H9 (cell line): ENCODE results near the gene CTRL. TPM values are rescaled to one million over a fixed set of nuclear protein-coding genes. Genes with fewer than 3 reads are reported as not detected.

Experiments
- DNase-seq: peaks from one replicate; pipeline ENCODE4 v3.0.0-alpha.2; 2017
- H2AFZ ChIP-seq: one replicate; pipeline ENCODE4 v1.6.1; 2013; ENCODE audit warnings: mild to moderate bottlenecking, low read length, control low read depth, moderate library complexity
- H2AK5ac ChIP-seq: 2 replicates; pipeline ENCODE4 v1.6.1; 2013; ENCODE audit warnings: low read length, control low read depth, mixed read lengths; ENCODE audit not compliant: insufficient read length
- H2BK120ac ChIP-seq: one replicate; pipeline ENCODE4 v1.6.1; 2013; ENCODE audit warnings: low read depth, mild to moderate bottlenecking, low read length, control low read depth, inconsistent platforms; ENCODE audit not compliant: poor library complexity, severe bottlenecking
- H2BK12ac ChIP-seq: 2 replicates; pipeline ENCODE4 v1.6.1; 2013; ENCODE audit warnings: low read length, control low read depth, mixed read lengths, low read depth; ENCODE audit not compliant: insufficient read length
- H2BK15ac ChIP-seq: 2 replicates; pipeline ENCODE4 v1.6.1; 2013; ENCODE audit warnings: low read depth, low read length, control low read depth
- H2BK20ac ChIP-seq: one replicate; pipeline ENCODE4 v1.6.1; 2013; ENCODE audit warnings: low read depth, mild to moderate bottlenecking, low read length, control low read depth, inconsistent platforms; ENCODE audit not compliant: poor library complexity, severe bottlenecking
- H2BK5ac ChIP-seq: 2 replicates; pipeline ENCODE4 v1.6.1; 2013; ENCODE audit warnings: low read length, control low read depth, mixed read lengths; ENCODE audit not compliant: insufficient read length
- H3K14ac ChIP-seq: 2 replicates; pipeline ENCODE4 v1.6.1; 2013; ENCODE audit warnings: low read length, control low read depth; ENCODE audit not compliant: insufficient read depth
- H3K18ac ChIP-seq: 2 replicates; pipeline ENCODE4 v1.6.1; 2013; ENCODE audit warnings: low read depth, mild to moderate bottlenecking, mixed read lengths, low read length, control low read depth; ENCODE audit not compliant: insufficient read length
- H3K23ac ChIP-seq: 2 replicates; pipeline ENCODE4 v1.6.1; 2013; ENCODE audit warnings: low read length, control low read depth, mixed read lengths, low read depth; ENCODE audit not compliant: insufficient read length
- H3K23me2 ChIP-seq: 2 replicates; pipeline ENCODE4 v1.6.1; 2013; ENCODE audit warnings: low read depth, mild to moderate bottlenecking, mixed read lengths, low read length, control low read depth; ENCODE audit not compliant: insufficient read length, poor library complexity, severe bottlenecking
- H3K27ac ChIP-seq: 2 replicates; pipeline ENCODE4 v1.5.1; 2013; ENCODE audit warnings: low read length, control low read depth, mixed read lengths, low read depth; ENCODE audit not compliant: insufficient read length
- H3K27me3 ChIP-seq: 2 replicates; pipeline ENCODE4 v1.6.1; 2013; ENCODE audit warnings: low read length, control low read depth, inconsistent platforms; ENCODE audit not compliant: insufficient read depth
- H3K4ac ChIP-seq: 2 replicates; pipeline ENCODE4 v1.6.1; 2013; ENCODE audit warnings: low read depth, mild to moderate bottlenecking, control low read depth, inconsistent platforms, low read length, moderate library complexity
- H3K4me1 ChIP-seq: 2 replicates; pipeline ENCODE4 v1.6.1; 2013; ENCODE audit warnings: low read length, control low read depth, inconsistent platforms; ENCODE audit not compliant: insufficient read depth
- H3K4me2 ChIP-seq: 2 replicates; pipeline ENCODE4 v1.6.1; 2013; ENCODE audit warnings: low read length, control low read depth, mixed read lengths; ENCODE audit not compliant: insufficient read length, insufficient read depth
- H3K56ac ChIP-seq: 2 replicates; pipeline ENCODE4 v1.6.1; 2013; ENCODE audit warnings: low read depth, mild to moderate bottlenecking, mixed read lengths, low read length, control low read depth; ENCODE audit not compliant: insufficient read length
- H3K79me1 ChIP-seq: 2 replicates; pipeline ENCODE4 v1.6.1; 2013; ENCODE audit warnings: low read depth, mild to moderate bottlenecking, moderate library complexity, low read length, control low read depth, inconsistent platforms; ENCODE audit not compliant: insufficient read depth, poor library complexity, severe bottlenecking
- H3K79me2 ChIP-seq: 2 replicates; pipeline ENCODE4 v1.6.1; 2013; ENCODE audit warnings: low read length, control low read depth, inconsistent platforms; ENCODE audit not compliant: insufficient read depth
- H3K9ac ChIP-seq: 2 replicates; pipeline ENCODE4 v1.6.1; 2013; ENCODE audit warnings: low read length, control low read depth, mixed read lengths; ENCODE audit not compliant: insufficient read length; ENCODE audit errors: extremely low read depth
- H3K9me3 ChIP-seq: one replicate; pipeline ENCODE4 v1.6.1; 2013; ENCODE audit warnings: low read depth, low read length, inconsistent platforms; ENCODE audit not compliant: control insufficient read depth
- H3T11ph ChIP-seq: one replicate; pipeline ENCODE4 v1.6.1; 2013; ENCODE audit warnings: mild to moderate bottlenecking, low read length, control low read depth, inconsistent platforms
- H4K20me1 ChIP-seq: one replicate; pipeline ENCODE4 v1.6.1; 2013; ENCODE audit not compliant: control insufficient read depth, insufficient read length, insufficient read depth
- H4K5ac ChIP-seq: 2 replicates; pipeline ENCODE4 v1.6.1; 2013; ENCODE audit warnings: low read depth, mild to moderate bottlenecking, mixed read lengths, low read length, control low read depth; ENCODE audit not compliant: insufficient read length
- H4K8ac ChIP-seq: replicated peaks from 2 replicates; pipeline ENCODE4 v1.6.1; 2013; ENCODE audit warnings: low read length, control low read depth, mixed read lengths, low read depth; ENCODE audit not compliant: insufficient read length
- H4K91ac ChIP-seq: 2 replicates; pipeline ENCODE4 v1.6.1; 2013; ENCODE audit warnings: low read depth, mild to moderate bottlenecking, moderate library complexity, mixed read lengths, low read length, control low read depth; ENCODE audit not compliant: insufficient read length
- H3K27ac Mint-ChIP-seq, 3 experiments: 2 replicates in 2 of 3; 3 replicates in 1 of 3; pipeline ENCODE4 v1.8.0; 2020 to 2021; ENCODE audit warnings: mixed read lengths in 3 of 3, mild to moderate bottlenecking in 1 of 3, moderate library complexity in 1 of 3
- H3K27me3 Mint-ChIP-seq: 2 replicates; pipeline ENCODE4 v1.8.0; 2021; ENCODE audit warnings: low read depth, mild to moderate bottlenecking, moderate library complexity, mixed read lengths
- H3K36me3 Mint-ChIP-seq, 3 experiments: 2 replicates in 2 of 3; 3 replicates in 1 of 3; pipeline ENCODE4 v1.8.0; 2020 to 2021; ENCODE audit warnings: low read depth in 3 of 3, mixed read lengths in 3 of 3; ENCODE audit not compliant: insufficient read depth in 1 of 3
- H3K4me1 Mint-ChIP-seq, 2 experiments: 2 replicates each; pipeline ENCODE4 v1.8.0; 2020; ENCODE audit warnings: mixed read lengths in 2 of 2
- H3K4me3 Mint-ChIP-seq, 2 experiments: 2 replicates in 1 of 2; 3 replicates in 1 of 2; pipeline ENCODE4 v1.8.0; 2020 to 2021; ENCODE audit warnings: mild to moderate bottlenecking in 2 of 2, mixed read lengths in 2 of 2, moderate library complexity in 1 of 2
- H3K9me3 Mint-ChIP-seq, 2 experiments: 2 replicates in 1 of 2; 3 replicates in 1 of 2; pipeline ENCODE4 v1.8.0; 2020; ENCODE audit warnings: mild to moderate bottlenecking in 2 of 2, mixed read lengths in 2 of 2, moderate library complexity in 1 of 2
- WGBS: extraction: QIAGEN DNeasy Blood & Tissue Kit; methylation state at CpG from one replicate; pipeline ENCODE4 v1.1.7; 2013; ENCODE audit warnings: missing lambda C conversion rate, low lambda C conversion rate, mixed read lengths; ENCODE audit not compliant: insufficient read length; ENCODE audit errors: extremely low coverage; 5-methylcytosine and 5-hydroxymethylcytosine counted together
- total RNA-seq: library from RNA; stranded (reverse); gene quantifications from 2 replicates; pipeline ENCODE4 v1.2.1, GENCODE V29; 2021
- TF ChIP-seq, protein P1 (sequence below): fragments of 200-600 bp; sonication (generic); conservative IDR thresholded peaks from 3 replicates; pipeline ENCODE4 v1.8.0; 2021; ENCODE audit warnings: antibody characterized with exemption, mild to moderate bottlenecking

Gene CTRL
- total RNA-seq, 1 experiment from 2014 or later: 2.7 TPM

DNA sequence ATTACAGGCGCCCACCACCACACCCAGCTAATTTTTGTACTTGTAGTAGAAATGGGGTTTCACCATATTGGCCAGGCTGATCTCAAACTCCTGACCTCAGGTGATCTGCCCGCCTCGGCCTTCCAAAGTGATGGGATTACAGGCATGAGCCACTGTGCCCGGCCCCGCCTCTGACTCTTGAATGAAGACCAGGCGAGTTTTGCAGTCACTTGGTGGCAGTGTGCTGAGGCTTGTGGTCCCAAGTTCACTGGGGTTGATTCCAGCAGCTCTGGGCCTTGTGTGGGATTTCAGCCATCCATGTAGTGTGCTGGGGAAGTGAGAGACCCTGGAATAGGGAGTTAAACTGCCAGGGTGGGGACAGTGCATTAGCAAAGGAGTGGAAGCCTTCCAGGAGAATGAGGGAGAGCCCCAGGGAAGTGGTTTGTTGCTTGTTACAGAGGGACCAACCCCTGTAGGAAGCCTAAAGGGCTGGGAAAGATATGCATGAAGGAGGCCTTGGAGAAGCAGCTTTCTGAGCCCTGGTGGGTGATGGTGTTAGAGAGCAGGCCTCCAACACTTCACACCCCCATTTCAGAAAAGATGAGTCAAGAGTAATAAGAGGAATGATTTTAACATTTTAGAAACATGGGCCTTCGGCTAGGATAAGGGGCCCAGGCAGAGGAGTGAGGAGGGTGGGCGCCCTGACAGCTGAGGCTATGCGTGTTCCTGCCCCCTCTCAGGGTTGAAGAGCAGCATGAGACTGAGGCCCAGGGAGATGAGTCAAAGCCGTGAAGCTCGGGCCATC lies 24.1 kb downstream of the CTRL start:
- no peak overlapping the region for H3K4me3 Mint-ChIP-seq
- Histone ChIP-seq H3K27me3 (no peaks in the 10 kb centered on the region), H2AFZ (no peak overlapping the region)

More for the DNA sequence above, 24.1 kb downstream of the CTRL start:
- Mint-ChIP-seq H3K27me3 (no peaks in the 10 kb centered on the region), H3K27ac (peak overlapping the region; percentile 30 to 59 (median 45); a peak in 5 of 7 replicates), H3K4me1 (peaks cover 0 to 3% of the 10 kb centered on the region in 2 experiments; a peak in 1 of 4 replicates), H3K36me3 (peaks cover 10 to 42% (median 31%) of the 10 kb centered on the region in 3 experiments), H3K9me3 (no peaks in the 10 kb centered on the region)
- DNase-seq: no peak
- no peak overlapping the region for H3K23ac ChIP-seq
- no peak overlapping the region for H2BK12ac ChIP-seq
- no peak overlapping the region for H3K27ac ChIP-seq
- no peaks in the 10 kb centered on the region for H3K23me2 ChIP-seq
- no peak overlapping the region for H3K4me2 ChIP-seq
- H2BK15ac ChIP-seq: no peak overlapping the region
- H3K4me1 ChIP-seq: no peaks in the 10 kb centered on the region
- no peak overlapping the region for H2AK5ac ChIP-seq
- no peaks in the 10 kb centered on the region for H3K79me2 ChIP-seq
- TF ChIP-seq, protein P1, sequence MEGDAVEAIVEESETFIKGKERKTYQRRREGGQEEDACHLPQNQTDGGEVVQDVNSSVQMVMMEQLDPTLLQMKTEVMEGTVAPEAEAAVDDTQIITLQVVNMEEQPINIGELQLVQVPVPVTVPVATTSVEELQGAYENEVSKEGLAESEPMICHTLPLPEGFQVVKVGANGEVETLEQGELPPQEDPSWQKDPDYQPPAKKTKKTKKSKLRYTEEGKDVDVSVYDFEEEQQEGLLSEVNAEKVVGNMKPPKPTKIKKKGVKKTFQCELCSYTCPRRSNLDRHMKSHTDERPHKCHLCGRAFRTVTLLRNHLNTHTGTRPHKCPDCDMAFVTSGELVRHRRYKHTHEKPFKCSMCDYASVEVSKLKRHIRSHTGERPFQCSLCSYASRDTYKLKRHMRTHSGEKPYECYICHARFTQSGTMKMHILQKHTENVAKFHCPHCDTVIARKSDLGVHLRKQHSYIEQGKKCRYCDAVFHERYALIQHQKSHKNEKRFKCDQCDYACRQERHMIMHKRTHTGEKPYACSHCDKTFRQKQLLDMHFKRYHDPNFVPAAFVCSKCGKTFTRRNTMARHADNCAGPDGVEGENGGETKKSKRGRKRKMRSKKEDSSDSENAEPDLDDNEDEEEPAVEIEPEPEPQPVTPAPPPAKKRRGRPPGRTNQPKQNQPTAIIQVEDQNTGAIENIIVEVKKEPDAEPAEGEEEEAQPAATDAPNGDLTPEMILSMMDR: no peak
- no peak overlapping the region for H3K4ac ChIP-seq
- no peak overlapping the region for H3K56ac ChIP-seq
- no peak overlapping the region for H3K14ac ChIP-seq
- no peaks in the 10 kb centered on the region for H3K9me3 ChIP-seq
- H4K5ac ChIP-seq: no peak overlapping the region
- no peak overlapping the region for H2BK5ac ChIP-seq
- H3T11ph ChIP-seq: no peak overlapping the region
- H4K20me1 ChIP-seq: no peaks in the 10 kb centered on the region
- no peak overlapping the region for H4K91ac ChIP-seq
- no peak overlapping the region for H4K8ac ChIP-seq
- no peak overlapping the region for H3K9ac ChIP-seq
- no peak overlapping the region for H2BK20ac ChIP-seq
- WGBS: no CpG with 5 or more reads among the region's 11 CpGs
- H3K79me1 ChIP-seq: no peaks in the 10 kb centered on the region
- no peak overlapping the region for H2BK120ac ChIP-seq
- no peak overlapping the region for H3K18ac ChIP-seq
